Left renal pelvis (tissue), 4 donors: ENCODE data around the gene KRTAP10-12. TPM values are rescaled to one million over a fixed set of nuclear protein-coding genes. Genes with fewer than 3 reads are reported as not detected.

Experiments
- DNase-seq, 4 donors: peaks; one replicate each; pipeline ENCODE4 v3.0.0-alpha.2; 2013; ENCODE audit warnings: low read depth in 4 of 4, low spot score in 3 of 4
- polyA plus RNA-seq, 4 donors: library from polyadenylated mRNA; unstranded; fragments of 120-200 nt; gene quantifications; one replicate each; pipeline ENCODE4 v1.2.1, GENCODE V29; 2013; ENCODE audit not compliant: insufficient read length in 4 of 4

Gene KRTAP10-12
- polyA plus RNA-seq, 4 donors: not detected

- DNase-seq: no peak
Observed at GRCh38 chr21:44710756-44711326, 13.9 kb downstream of the KRTAP10-12 start.

- DNase-seq: no peak
Observed at GRCh38 chr21:44711327-44712202, 14.6 kb downstream of the KRTAP10-12 start, which contains the start of gene TSPEAR. Gene TSPEAR (minus strand): TSS chr21:44711572. CDS start chr21:44711514, 58 bp downstream.

- DNase-seq: no peak
Observed at GRCh38 chr21:44712203-44713028, 15.4 kb downstream of the KRTAP10-12 start.

GRCh38 chr21:44713130-44713529, 16.2 kb downstream of the KRTAP10-12 start:
- DNase-seq: no peak

DNA sequence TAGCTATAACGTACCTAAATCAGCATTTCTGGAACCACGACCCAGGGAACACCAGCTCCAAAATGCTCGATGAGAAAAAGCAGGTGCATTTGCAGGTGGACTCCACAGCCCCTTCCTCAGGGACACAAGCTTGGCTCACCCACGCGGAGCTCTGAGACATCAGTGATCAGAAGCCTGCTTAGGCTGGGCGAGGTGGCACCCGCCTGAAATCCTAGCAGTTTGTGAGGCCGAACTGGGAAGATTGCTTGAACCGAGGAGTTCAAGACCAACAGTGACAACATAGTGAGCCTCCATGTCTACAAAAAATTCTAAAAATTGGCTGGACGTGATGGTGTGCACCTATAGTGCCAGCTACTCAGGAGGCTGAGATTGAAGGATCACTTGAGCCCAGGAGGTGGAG, 16.9 kb downstream of the KRTAP10-12 start:
- DNase-seq: no peak

GRCh38 chr21:44714905-44715304, 17.9 kb downstream of the KRTAP10-12 start:
- DNase-seq: no peak

GRCh38 chr21:44716984-44717383, 20.0 kb downstream of the KRTAP10-12 start:
- no peak for DNase-seq

DNA sequence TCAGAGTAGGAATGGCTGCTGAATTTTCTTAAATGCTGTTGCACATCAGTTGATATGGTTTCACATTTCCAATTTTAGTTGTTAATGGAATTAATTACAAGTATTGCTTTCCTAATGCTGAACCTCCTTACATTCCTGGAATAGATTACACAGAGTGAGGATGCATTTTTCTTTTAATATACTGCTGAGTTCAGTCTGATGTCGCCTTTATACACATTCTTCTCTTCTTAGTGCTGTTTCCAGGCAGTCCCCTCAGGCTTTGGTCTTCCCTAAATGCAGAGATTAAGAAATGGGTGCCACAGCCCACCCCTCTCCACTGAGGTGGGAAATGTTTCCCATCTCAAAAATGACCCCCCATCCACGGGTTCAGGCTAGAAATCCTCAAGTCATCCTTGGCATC, 21.1 kb downstream of the KRTAP10-12 start:
- no peak for DNase-seq

- DNase-seq: no peak
Observed at GRCh38 chr21:44718571-44718970, 21.6 kb downstream of the KRTAP10-12 start.

GRCh38 chr21:44720170-44720569, 23.2 kb downstream of the KRTAP10-12 start:
- no peak for DNase-seq

DNA sequence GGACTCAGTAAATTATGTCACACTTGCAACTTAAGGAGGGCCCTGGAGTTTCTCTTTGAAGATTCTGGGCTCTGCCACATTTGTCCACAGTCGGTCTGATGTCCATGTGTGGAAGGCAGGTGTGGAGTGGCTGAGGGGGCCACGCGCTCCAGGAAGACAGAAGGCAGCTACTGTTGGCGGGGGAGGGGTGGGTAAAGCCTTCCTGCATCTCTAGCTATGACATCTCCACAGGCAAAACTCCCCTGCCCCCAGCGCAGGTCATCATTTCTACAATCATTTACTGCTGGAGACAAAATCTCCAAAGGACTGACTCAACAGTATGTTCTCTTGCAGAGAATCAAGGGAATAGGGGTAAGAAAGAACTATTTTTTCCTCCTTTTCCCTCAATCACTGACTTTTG, 25.8 kb downstream of the KRTAP10-12 start:
- DNase-seq: peak in 1 of 4 donors; percentile 22

GRCh38 chr21:44723177-44724131, 26.5 kb downstream of the KRTAP10-12 start:
- DNase-seq: peak; percentile 46 to 63 (median 50)

DNA sequence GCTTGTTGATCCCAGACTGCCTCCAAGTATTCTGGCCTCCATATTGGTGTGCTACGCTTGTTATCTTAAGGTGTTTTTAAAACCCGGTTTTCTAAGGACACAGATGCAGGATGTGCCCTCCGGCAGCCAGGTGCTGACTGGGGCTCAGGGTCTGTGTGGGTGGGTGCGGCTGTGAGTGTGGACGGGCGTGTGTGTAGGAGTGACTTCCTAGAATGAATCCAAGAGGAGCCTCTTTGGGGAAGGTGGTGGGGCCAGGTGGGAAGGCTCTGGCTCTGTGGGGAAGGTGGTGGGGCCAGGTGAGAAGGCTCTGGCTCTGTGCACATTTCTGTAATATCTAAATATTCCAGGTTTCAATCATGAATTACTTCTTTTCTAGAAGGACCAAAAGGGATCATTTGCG, 27.2 kb downstream of the KRTAP10-12 start:
- DNase-seq: no peak

- DNase-seq: no peak
Observed at GRCh38 chr21:44724926-44725325, 28.0 kb downstream of the KRTAP10-12 start.

DNA sequence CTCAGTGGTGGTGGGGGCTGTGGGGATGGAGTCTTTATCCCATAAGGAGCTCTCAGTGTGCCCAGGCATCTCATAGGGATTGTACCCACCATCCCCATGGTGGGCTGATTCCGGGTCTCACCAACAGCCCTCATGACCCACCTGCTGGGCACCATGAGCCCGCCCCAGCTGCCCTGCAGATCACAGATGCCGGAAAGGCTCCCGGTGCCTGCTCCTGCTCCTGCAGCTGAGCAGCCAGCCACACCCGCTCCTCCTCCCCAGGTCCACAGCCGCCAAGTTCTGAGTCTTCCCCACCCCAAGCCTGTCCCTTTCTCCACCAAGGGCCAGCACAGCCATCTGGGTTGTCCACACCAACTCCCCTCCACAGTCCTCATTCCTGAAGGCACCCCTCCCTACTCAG, 29.9 kb downstream of the KRTAP10-12 start:
- no peak for DNase-seq

- no peak for DNase-seq
Observed at GRCh38 chr21:44727321-44727720, 30.3 kb downstream of the KRTAP10-12 start.

GRCh38 chr21:44727757-44728156, 30.8 kb downstream of the KRTAP10-12 start:
- no peak for DNase-seq

DNA sequence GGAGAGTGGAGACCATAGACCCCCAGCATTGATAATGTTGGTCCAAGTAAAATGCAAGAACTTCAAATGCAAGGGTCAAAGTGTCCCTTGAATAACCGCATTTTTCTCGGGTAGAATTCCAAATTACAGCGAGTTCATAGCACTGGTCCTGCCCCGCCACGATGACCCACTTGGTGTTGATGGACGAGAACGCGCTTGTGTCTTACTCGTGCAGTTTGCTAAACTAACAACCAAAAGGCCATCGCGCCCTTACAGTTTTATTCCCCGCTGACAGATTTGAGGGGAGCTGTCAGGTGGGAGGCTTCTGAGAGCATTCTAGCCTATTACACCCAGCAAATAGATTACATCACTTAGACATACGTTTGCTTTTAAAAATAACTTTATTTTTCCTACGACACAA, 31.7 kb downstream of the KRTAP10-12 start:
- DNase-seq: no peak

DNA sequence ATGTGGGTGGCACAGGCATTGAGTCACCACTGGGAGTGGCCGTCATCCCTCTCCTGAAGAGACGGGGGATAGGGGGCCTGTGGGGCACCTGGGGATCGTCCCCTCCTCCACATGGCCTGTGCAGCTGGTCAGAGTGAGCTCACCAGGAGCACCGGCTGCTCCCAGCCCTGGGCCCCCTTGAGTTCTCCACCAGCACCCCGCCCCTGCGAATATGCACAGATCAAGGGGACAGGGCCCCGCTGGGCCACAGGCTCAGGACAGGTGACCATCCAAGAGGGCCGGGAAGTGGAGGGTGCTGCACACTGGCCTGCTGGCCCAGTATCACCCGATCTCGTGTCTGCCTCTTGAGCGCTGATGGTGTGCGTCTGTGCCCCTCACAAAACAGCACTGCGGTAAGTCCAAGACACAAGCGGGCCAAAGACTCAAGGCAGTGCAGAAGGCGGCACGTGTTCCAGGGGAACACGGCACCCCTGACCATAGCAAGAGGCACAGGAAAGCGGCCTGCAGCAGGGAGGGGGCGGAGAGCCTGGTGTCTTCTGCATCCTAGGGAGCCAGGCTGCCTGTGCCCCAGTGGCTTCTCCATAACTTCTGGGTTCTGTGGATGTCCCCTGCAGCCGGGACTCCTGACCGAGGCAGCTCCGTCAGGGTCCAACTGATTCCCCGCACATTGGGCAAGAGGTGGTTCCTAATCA, 32.5 kb downstream of the KRTAP10-12 start:
- no peak for DNase-seq

DNA sequence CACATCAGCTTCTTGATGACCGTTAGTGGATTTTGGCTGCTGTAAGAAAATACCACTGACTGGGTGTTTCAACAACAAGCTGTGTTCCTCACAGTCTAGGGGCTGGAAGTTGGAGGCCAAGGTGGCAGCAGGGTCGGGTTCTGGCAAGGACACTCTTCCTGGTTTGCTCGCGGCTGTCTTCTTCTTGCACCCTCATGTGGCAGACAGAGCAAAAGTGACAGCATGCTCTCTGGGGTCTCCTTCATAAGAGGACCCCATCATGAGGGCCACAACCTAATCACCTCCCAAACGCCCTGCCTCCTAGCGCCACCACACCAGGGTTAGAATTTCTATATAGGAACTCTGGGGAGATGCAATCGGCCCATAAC, 33.0 kb downstream of the KRTAP10-12 start:
- DNase-seq: no peak
